Fibroblast of pulmonary artery (primary cell): ENCODE measurements around the gene PHLDB2.
A peak's percentile ranks its signal among the peaks of the same experiment; 100 is the strongest.

Experiments used
- DNase-seq: peaks from one replicate; pipeline ENCODE4 v3.0.0-alpha.2; 2010; ENCODE audit warnings: low read depth
- H3K4me3 ChIP-seq: replicated peaks from 2 replicates; pipeline ENCODE4 v1.5.1; 2011; ENCODE audit warnings: low read depth, mild to moderate bottlenecking, control low read depth, low read length, moderate library complexity
- CTCF ChIP-seq: IDR thresholded peaks from 2 replicates; pipeline ENCODE4 v1.5.1; 2011; ENCODE audit warnings: mild to moderate bottlenecking, control low read depth, low read length, inconsistent platforms; ENCODE audit errors: missing control alignments

Gene PHLDB2

GRCh38 chr3:111926266-111926676 lies 67.2 kb downstream of the PHLDB2 start:
- TF ChIP-seq CTCF: no peak
- no peak overlapping the region for H3K4me3 ChIP-seq
- no peak for DNase-seq

GRCh38 chr3:111928613-111929012 lies 69.5 kb downstream of the PHLDB2 start:
- DNase-seq: no peak
- no peak for TF ChIP-seq CTCF
- no peak overlapping the region for H3K4me3 ChIP-seq

DNA sequence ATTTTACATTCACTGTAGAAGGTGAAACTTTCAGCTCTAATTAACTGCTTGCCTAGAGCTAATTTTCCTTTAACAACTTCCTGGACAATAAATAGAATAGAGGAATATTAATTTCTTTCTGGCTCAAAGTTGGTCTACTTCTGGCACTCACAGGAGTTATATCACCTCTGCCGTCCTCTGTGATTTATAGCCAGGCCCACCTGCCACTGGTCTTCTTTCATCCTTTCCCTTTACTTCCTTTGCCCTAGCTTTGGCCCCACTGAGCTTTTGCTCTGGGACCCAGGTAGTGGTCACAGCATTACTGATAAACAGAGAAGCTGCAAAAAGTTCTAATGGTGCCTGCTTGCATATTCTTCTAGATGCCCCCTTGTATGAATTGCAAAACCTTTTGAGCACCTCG lies 70.4 kb downstream of the PHLDB2 start:
- DNase-seq: no peak
- no peak for TF ChIP-seq CTCF
- H3K4me3 ChIP-seq: no peak overlapping the region

DNA sequence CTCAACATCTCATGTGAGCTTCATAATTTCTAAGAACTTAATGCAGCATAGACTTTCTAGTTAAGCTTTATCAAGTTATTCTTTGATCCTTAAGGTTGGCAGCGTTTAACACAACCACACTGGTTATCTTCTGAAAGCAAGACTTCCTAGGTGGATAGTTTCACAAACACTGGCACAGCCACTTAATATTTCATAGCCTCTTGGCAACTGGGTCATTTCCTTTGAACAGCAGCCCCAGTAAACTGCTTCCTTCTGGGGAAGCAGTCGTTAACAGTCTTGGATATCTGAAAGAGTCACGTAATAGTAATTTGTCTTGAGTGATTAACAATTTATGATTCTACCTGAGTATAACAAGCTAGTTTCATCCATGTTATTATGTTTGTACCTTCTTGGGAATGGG lies 73.9 kb downstream of the PHLDB2 start:
- H3K4me3 ChIP-seq: no peak overlapping the region

DNA sequence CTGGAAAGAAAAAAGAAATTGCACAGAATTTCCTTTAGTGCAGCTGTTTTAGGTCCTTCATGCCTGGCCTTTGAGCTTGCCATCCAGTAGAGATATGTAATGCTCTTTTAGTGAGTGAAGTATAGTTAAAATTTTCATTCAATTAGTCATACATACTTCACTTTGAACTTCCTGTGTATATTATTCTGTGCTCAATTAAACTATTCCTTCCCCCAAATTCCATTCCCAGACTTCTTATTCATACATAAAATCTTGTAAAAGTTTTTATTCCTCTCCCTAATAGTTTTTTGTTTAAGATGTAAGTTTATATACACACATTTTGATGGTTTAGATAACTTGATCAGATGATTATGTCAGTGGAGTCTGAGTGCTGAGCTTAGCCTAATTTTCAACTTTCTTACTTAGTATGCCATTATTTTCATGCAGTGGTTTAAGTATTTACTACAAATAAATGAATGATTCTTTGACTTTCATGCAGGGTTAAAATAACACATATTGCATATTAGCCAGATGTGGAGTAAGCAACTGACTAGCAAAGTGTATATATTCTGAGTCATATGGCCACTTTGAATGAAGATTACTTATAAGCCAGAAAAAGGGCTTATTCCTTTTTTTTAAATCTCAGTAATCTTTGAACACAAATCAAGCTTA lies 77.3 kb downstream of the PHLDB2 start:
- no peak overlapping the region for H3K4me3 ChIP-seq
- DNase-seq: peak; percentile 68
- TF ChIP-seq CTCF: no peak

More for the DNA sequence above, 73.9 kb downstream of the PHLDB2 start:
- no peak for TF ChIP-seq CTCF
- no peak for DNase-seq

DNA sequence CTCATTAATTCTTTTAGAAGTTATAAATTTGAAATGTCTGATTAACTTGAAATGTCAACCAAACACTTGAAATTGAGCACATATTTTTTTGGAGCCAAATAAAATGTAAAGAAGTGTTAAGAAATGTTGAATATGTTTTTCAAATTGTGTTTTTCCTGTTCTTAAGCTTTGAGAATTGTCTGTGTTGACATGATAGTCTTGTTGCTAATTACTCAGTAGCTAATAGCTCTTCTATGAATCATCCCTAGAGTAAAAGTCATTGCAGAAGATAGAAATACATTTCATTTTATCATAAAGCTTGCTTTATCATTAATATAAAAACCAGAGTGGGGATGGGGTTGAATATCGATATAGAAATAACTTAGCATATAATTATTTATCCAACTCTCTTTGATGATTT lies 77.9 kb downstream of the PHLDB2 start:
- TF ChIP-seq CTCF: no peak
- no peak overlapping the region for H3K4me3 ChIP-seq
- peak; percentile 24 for DNase-seq

DNA sequence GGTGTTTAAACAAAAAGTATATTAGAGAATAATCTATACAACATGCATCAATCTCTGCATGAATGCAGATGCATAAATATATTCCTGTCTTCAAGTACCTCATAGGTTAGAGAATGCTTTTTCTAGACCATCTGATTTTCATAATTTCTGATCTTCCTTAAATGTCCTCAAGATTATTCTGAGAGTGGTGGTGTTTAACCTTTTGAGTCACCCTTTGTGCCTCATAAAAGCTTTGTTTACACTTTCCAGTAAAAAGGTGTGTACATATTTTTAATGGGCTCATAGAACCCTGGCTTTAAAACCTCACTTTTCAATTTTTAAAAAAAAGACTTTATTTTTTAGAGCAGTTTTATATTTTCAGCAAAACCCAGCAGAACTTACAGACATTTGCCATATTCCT lies 78.8 kb downstream of the PHLDB2 start:
- DNase-seq: no peak
- no peak for TF ChIP-seq CTCF
- no peak overlapping the region for H3K4me3 ChIP-seq
